Measurements from ENCODE around the gene ATG9B.

The ATG9B gene, protein sequence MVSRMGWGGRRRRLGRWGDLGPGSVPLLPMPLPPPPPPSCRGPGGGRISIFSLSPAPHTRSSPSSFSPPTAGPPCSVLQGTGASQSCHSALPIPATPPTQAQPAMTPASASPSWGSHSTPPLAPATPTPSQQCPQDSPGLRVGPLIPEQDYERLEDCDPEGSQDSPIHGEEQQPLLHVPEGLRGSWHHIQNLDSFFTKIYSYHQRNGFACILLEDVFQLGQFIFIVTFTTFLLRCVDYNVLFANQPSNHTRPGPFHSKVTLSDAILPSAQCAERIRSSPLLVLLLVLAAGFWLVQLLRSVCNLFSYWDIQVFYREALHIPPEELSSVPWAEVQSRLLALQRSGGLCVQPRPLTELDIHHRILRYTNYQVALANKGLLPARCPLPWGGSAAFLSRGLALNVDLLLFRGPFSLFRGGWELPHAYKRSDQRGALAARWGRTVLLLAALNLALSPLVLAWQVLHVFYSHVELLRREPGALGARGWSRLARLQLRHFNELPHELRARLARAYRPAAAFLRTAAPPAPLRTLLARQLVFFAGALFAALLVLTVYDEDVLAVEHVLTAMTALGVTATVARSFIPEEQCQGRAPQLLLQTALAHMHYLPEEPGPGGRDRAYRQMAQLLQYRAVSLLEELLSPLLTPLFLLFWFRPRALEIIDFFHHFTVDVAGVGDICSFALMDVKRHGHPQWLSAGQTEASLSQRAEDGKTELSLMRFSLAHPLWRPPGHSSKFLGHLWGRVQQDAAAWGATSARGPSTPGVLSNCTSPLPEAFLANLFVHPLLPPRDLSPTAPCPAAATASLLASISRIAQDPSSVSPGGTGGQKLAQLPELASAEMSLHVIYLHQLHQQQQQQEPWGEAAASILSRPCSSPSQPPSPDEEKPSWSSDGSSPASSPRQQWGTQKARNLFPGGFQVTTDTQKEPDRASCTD

DNA sequence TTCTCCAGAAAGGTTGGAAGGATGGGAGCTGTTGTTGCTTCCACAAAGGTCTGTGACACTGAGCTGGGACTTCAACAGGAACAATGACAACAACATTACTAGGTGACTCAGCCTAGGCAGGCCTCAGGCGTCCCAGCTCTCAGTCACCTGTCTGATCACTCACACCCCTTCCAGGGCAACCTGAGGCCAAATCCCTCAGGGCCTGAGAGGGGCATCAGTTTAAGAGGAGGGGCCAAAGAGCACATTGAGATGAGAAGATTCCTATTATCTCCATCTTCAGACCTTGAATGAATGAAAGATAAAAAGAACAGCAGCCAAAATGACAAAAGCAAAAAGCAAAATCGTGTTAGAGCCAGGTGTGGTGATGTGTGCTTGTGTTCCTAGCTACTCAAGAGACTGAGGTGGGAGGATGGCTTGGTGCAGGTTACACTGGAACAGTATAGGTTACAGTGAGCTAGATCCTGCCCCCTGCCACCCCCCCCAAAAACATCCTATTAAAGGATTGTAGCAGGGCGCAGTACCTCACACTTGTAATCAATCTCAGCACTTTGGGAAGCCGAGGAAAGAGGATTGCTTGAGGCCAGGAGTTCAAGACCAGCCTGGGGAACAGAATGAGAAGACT lies at the start of gene ATG9B:
Gene ATG9B (minus strand): TSS at position 60 of the 622 bp plus-strand sequence. CDS start 71 bp downstream, outside the sequence.
- DNase-seq = no peak

DNA sequence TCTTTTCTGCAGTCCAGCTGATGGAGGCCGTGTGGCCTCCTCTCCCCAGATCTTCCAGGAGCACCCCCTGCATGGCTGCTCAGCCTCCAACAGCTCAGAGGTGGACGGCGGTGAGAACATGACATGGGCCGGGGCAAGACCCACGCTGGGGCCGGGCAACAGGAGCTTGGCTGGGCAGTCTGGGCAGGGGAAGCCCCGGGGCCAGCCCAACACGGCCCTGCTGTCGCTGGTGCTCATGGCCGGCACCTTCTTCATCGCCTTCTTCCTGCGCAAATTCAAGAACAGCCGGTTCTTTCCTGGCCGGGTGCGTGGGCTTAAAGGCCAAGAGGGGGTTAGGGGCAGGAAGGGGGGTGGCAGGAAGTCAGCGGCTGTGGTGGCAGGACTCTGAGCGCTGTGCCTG lies 49.7 kb upstream of the ATG9B start:
- no peak for DNase-seq

DNA sequence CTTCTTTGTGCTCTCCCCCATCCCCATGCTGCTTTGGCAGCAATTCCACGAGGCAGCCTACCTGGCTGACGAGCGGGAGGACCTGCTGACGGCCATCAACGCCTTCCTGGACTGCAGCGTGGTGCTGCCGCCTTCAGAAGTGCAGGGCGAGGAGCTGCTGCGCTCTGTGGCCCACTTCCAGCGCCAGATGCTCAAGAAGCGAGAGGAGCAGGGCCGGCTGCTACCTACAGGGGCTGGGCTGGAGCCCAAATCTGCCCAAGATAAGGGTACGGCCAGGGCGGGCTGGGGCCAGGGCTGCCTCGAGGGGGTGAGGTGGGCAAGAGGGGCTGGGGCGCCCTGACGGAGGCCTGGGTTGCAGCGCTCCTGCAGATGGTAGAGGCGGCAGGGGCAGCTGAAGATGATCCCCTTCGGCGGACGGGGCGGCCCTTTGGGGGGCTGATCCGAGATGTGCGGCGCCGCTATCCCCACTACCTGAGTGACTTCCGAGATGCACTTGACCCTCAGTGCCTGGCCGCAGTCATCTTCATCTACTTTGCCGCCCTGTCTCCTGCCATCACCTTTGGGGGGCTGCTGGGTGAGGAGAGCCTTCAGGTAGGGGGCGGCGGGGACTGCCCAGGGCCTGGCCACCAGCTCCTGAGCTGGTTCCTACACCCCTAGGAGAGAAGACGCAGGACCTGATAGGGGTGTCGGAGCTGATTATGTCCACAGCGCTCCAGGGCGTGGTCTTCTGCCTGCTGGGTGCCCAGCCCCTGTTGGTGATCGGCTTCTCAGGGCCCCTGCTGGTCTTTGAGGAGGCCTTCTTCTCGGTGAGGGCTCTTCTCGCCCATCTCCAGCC lies 47.0 kb upstream of the ATG9B start:
- DNase-seq = no peak

DNA sequence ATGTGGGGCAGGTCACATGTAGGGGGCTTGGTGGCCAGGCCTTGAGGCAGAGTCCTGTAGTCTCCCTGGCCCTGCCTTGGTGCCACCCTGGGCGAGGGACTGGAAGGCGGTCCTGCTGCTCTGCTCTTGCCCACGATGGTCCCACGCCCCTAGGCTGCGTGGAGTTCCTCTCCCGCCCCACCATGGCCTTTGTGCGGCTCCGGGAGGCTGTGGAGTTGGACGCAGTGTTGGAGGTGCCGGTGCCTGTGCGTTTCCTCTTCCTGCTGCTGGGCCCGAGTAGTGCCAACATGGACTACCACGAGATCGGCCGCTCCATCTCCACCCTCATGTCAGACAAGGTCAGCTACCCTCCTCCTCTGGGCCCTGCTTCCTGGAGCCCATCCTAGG lies 46.3 kb upstream of the ATG9B start:
- no peak for DNase-seq

DNA sequence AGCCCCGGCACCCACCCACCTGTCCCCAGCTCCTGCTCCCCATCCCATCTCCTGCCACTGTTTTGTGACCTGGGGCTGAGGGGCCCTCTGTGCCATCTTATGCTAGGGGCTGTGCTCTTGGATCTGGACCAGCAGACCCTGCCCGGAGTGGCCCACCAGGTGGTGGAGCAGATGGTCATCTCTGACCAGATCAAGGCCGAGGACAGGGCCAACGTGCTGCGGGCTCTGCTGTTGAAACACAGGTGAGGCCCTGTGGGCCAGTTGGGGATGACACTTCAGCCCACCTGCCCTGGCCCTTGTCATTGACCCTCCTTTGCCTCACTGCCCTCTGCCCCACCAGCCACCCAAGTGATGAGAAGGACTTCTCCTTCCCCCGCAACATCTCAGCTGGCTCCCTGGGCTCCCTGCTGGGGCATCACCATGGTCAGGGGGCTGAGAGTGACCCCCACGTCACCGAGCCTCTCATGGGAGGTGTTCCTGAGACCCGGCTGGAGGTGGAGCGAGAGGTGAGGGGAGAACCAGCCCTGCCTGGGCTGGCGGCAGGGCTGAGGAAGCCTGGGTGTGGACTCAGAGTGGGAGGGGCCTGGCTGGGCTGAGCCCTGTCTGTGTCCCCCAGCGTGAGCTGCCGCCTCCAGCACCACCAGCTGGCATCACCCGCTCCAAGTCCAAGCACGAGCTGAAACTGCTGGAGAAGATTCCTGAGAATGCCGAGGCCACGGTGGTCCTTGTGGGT lies 45.7 kb upstream of the ATG9B start:
- no peak for DNase-seq

DNA sequence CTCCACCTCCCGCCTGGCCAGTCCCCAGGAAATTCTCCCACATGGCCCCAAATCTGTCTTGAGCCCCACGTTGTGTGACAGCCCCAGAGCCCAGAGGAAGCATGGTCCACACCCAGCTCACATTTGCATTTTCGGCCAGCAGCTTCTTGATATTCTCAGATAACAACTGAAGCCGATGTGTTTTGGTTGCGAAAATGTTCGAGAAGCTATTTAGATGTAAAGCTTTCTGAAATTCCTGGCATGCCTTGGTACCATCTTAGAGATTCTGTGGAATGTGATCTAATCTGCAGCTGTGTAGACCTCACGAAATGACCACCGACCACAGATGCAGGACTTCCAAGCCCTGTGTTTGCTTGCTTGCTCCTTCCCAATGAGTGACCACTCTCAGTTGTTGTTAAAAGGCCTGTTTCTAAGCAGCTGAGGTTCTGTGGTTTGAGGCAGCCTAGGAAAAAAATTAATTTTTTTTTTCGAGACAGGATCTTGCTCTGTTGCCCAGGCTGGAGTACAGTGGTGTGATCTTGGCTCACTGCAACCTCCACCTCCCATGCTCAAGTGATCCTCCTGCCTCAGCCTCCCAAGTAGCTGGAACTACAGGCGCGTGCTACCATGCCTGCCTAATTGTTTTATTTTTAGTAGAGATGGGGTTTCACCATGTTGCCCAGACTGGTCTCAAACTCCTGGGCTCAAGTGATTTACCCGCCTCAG lies 43.9 kb upstream of the ATG9B start:
- no peak for DNase-seq

DNA sequence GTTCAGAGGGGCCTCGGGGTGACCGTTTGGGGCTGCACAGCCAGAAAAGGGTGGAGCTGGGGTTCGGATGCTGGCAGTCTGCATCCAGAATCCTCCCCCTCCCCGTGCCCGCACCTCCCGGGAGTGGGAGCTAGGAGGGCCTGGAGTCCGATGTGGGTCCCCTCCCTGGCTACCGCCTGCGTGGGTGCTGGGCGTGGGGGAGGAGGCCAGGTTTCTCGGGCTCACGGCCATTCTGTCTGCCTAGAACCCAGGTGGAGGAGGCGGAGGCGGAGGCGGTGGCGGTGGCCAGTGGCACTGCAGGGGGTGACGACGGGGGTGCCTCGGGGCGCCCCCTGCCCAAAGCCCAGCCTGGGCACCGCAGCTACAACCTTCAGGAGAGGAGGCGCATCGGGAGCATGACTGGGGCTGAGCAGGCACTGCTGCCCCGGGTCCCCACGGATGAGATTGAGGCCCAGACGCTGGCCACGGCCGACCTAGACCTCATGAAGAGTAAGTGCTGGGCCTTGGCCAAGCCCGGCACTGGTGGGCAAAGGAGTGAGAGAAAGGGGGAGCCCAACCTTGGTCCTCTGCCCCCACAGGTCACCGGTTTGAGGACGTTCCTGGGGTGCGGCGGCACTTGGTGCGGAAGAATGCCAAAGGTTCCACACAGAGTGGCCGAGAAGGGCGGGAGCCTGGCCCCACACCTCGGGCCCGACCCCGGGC lies 42.1 kb upstream of the ATG9B start:
- DNase-seq = no peak

- no peak for DNase-seq
Observed at GRCh38 chr7:151065516-151065915, 41.2 kb upstream of the ATG9B start.

DNA sequence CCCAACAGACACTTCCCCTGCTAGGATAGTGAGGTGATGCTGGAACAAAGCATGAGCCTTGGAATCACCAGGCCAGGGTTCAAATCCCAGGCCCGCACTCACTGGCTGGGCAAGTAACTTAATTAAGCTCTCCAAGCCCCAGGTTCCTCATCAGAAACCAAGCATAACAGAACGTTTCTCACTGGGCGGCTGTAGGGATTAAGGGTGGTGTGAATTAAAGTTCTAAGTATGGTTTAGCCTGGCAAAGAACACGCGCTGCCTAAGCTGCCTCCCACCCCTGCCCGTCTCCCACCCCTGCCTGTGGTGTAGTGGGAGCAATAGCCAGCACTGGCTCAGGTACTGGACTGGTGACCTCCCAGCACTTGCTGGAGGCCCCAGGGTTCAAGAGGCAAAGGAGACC lies 40.7 kb upstream of the ATG9B start:
- no peak for DNase-seq

- DNase-seq = no peak
Observed at GRCh38 chr7:151064454-151064853, 40.2 kb upstream of the ATG9B start.

DNA sequence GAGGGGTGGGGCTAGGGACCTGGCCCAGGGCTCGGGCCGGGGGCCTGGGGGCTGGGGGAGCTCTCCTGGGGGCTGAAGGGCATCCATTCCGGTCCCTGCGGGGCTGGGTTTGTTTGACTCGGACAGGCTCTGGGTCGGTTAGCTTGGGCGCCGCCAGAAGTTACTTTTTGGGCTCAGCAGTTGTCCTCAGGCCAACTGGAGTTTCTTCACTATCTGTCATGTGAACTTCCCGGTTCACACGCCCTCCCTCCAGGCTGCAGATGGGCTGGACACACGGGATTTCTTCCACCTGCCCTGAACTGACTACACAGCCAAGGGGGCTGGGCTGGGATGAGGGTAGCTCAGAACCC lies 38.9 kb upstream of the ATG9B start:
- DNase-seq = no peak

GRCh38 chr7:151062399-151063211 lies 38.3 kb upstream of the ATG9B start:
- peak; percentile 36 for DNase-seq

DNA sequence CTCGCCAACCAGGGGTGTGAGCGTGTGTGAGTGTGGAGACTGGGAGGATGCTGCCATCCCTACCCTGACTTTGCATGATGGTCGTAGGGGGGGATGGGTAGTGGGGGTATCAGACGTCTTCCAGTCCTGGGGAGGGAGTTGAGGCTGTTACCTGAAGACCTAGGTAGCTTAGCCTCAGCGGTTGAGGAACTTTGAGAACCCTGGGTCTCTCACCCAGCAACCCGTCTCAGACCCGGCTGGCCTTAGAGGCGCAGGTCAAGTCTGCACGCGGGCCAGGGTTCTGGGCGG lies 37.8 kb upstream of the ATG9B start:
- no peak for DNase-seq

DNA sequence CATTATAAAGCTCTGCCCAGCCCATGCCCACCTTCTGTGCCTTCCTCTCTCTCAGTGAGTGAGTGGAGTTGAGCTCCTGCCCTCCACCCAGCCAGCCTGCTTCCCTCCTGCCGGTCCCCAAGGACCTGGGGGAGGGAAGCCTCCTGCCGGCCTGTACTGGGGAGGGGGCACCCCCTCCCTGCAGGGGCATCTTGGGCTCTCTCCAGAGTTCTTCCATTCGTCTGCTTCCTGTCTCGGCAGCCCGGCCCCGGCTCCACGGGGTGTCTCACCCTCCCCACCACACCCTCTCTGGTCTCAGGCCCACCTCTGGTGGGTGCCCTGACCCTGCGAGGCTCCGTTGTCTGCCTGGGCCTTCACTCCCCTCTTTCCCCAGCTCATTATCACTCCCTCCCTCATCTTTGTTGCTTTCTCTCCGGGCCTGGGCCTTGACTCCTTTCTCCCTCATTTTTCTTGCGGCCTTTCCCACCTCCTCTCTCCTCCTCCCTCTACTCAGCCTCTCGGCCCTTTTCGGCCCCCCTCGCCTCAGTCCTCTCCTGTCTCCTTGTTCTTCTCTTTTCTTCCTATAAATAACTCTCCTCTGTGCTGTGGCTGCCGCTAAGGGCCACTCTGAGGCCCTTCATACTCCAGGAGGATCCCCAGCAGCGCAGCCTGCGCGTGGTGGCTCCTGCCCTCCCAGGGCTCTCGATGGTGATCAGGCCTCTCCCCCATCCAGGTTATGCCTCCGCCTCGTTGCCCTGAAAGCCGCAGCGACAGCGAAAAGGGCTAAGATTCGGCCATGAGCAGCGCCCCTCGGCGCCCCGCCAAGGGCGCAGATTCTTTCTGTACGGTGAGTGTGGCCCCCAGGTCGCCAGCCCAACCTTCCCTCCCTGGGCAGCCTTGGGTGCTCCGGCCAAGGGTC lies 37.2 kb upstream of the ATG9B start:
- DNase-seq = no peak

- no peak for DNase-seq
Observed at GRCh38 chr7:151060416-151061212, 36.3 kb upstream of the ATG9B start.

DNA sequence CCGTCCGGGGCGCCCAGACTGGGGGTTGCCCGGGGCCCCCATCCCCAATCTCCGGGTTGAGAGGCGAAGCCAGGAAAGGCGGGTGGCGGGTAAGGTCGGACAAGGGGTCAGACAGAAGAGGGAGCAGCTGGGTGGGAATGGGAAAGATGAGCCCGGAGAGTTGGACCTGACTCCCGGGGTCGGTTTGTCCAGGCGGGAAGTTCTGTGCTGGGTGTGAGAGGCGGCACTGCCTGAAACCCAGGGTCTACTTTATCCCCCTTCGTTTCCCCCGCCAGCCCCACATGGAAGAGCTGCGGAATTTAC lies 35.8 kb upstream of the ATG9B start:
- DNase-seq = no peak

DNA sequence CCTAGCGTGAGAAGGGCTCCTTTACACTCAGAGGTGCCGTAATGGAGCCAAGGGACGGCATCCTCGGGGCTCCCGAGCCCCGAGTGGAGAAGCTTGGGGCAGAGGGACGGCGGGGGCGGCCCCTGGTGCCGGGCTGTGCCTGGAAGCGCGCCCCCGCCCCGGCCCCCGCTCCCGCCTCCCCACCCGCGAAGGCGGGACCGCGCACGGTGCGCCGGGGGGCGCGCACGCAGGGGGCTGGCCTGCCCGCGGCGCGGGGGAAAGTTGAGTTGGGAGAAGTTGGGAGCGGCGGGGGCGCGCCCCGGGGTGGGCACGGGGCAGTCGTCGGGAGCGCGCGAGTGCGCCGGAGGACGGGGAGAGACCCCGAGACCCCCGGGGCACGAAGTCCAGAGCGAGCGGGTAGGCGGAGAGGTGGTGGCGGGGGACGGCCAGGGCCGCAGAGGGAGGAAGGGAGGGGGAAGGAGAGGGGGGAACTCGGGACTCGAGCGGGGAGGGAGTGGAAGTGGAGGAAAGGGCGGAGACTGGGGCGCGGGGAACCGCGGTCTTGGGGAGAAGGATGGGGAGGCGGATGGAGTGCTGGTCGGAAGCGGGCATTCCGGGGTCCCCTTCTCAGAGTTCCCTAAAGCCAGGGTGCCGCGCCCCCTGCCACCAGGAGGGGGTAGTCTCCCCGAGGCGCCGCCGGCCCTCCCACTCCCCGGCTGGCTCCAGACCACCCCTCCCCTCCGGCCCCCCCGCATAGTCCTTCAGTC lies 35.2 kb upstream of the ATG9B start, which contains the start of gene SLC4A2:
Gene SLC4A2 (plus strand): TSS at position 223 of the 746 bp plus-strand sequence. CDS start 2,399 bp downstream, outside the sequence.
- DNase-seq = peak; percentile 26
